SK-N-MC (cell line): ENCODE results near the gene TMEM164.

Experiments used
- EZH2 ChIP-seq: fragments of 200-600 bp; sonication (generic); IDR thresholded peaks from one replicate; pipeline ENCODE4 v1.6.1; 2017; ENCODE audit warnings: antibody characterized with exemption
- POLR2AphosphoS5 ChIP-seq: IDR thresholded peaks from 2 replicates; pipeline ENCODE4 v1.6.1; 2012; ENCODE audit warnings: mild to moderate bottlenecking, low read depth, low read length, borderline replicate concordance

- TF ChIP-seq EZH2: no peak
- TF ChIP-seq POLR2AphosphoS5: no peak
These were observed 160.0 kb downstream of the TMEM164 start for GRCh38 chrX:110162867-110163266.
